HEK293T (cell line): ENCODE measurements around the gene TNFRSF21.

Source experiments
- CTCF ChIA-PET: fragments of 350-600 bp; formaldehyde crosslinking; extraction: SDS; loops from one replicate; lab custom pipeline; 2021; ENCODE audit warnings: antibody characterized with exemption, inconsistent platforms; lab: Yijun Ruan, JAX
- POLR2A ChIA-PET: fragments of 350-600 bp; formaldehyde crosslinking; extraction: SDS; loops from one replicate; lab custom pipeline; 2020; ENCODE audit warnings: antibody characterized with exemption, inconsistent platforms; lab: Yijun Ruan, JAX
- DNase-seq: peaks from one replicate; pipeline ENCODE4 v3.0.0; 2012; ENCODE audit warnings: mixed read lengths; ENCODE audit errors: extremely low spot score
- ARNT ChIP-seq: fragments of 450-650 bp; IDR thresholded peaks from 2 replicates; pipeline ENCODE4 v1.6.1; 2017; ENCODE audit warnings: mild to moderate bottlenecking
- BHLHE40 ChIP-seq: fragments of 450-650 bp; IDR thresholded peaks from 2 replicates; pipeline ENCODE4 v1.6.1; 2016; ENCODE audit warnings: mild to moderate bottlenecking, moderate library complexity, borderline replicate concordance
- CTBP1 ChIP-seq: fragments of 450-650 bp; IDR thresholded peaks from 2 replicates; pipeline ENCODE4 v1.6.1; 2016; ENCODE audit warnings: borderline replicate concordance
- ELF4 ChIP-seq: fragments of 450-650 bp; IDR thresholded peaks from 2 replicates; pipeline ENCODE4 v1.6.1; 2017; ENCODE audit warnings: antibody characterized with exemption
- FOXA1 ChIP-seq: fragments of 450-650 bp; IDR thresholded peaks from 2 replicates; pipeline ENCODE4 v1.6.1; 2016; ENCODE audit warnings: mild to moderate bottlenecking
- FOXK2 ChIP-seq: fragments of 450-650 bp; IDR thresholded peaks from 2 replicates; pipeline ENCODE4 v1.6.1; 2016; ENCODE audit warnings: mild to moderate bottlenecking
- FOXM1 ChIP-seq: fragments of 450-650 bp; IDR thresholded peaks from 2 replicates; pipeline ENCODE4 v1.6.1; 2017; ENCODE audit warnings: mild to moderate bottlenecking, borderline replicate concordance
- HDGF ChIP-seq: fragments of 450-650 bp; IDR thresholded peaks from 2 replicates; pipeline ENCODE4 v1.6.1; 2017; ENCODE audit warnings: antibody characterized with exemption, borderline replicate concordance
- L3MBTL2 ChIP-seq: fragments of 450-650 bp; conservative IDR thresholded peaks from 2 replicates; pipeline ENCODE4 v1.6.1; 2016; ENCODE audit warnings: mild to moderate bottlenecking
- LEF1 ChIP-seq: fragments of 450-650 bp; IDR thresholded peaks from 2 replicates; pipeline ENCODE4 v1.6.1; 2017; ENCODE audit warnings: mild to moderate bottlenecking, borderline replicate concordance
- NFRKB ChIP-seq: fragments of 450-650 bp; IDR thresholded peaks from 2 replicates; pipeline ENCODE4 v1.6.1; 2016; ENCODE audit warnings: mild to moderate bottlenecking, moderate library complexity
- PKNOX1 ChIP-seq: fragments of 450-650 bp; IDR thresholded peaks from 2 replicates; pipeline ENCODE4 v1.6.1; 2016
- SP1 ChIP-seq: fragments of 450-650 bp; IDR thresholded peaks from 2 replicates; pipeline ENCODE4 v1.6.1; 2017
- SUZ12 ChIP-seq: fragments of 450-650 bp; IDR thresholded peaks from 2 replicates; pipeline ENCODE4 v1.6.1; 2016; ENCODE audit warnings: mild to moderate bottlenecking
- TARDBP ChIP-seq: fragments of 450-650 bp; IDR thresholded peaks from 2 replicates; pipeline ENCODE4 v1.6.1; 2016
- ZNF384 ChIP-seq: fragments of 450-650 bp; IDR thresholded peaks from 2 replicates; pipeline ENCODE4 v1.6.1; 2016

The TNFRSF21 gene

GRCh38 chr6:47247227-47247797 lies 62.4 kb downstream of the TNFRSF21 start:
- ChIA-PET CTCF (interaction anchor here (0.6 to 0.8 kb wide), 2 partner anchors 94 to 149 kb away, joined by 4 read pairs; no protein-coding TSS in a partner anchor), POLR2A (interaction anchor here (1.3 kb wide), 1 partner anchor 61 kb away, joined by 3 read pairs; no protein-coding TSS in a partner anchor)
- no peak for DNase-seq
- no peak for TF ChIP-seq ARNT
- TF ChIP-seq FOXA1: no peak
- no peak for TF ChIP-seq ELF4
- TF ChIP-seq SP1: no peak
- no peak for TF ChIP-seq ZNF384
- no peak for TF ChIP-seq FOXM1
- TF ChIP-seq CTBP1: no peak
- no peak for TF ChIP-seq TARDBP
- no peak for TF ChIP-seq SUZ12
- no peak for TF ChIP-seq L3MBTL2
- TF ChIP-seq BHLHE40: no peak
- TF ChIP-seq FOXK2: no peak

GRCh38 chr6:47246551-47246950 lies 63.2 kb downstream of the TNFRSF21 start:
- POLR2A ChIA-PET: interaction anchor here (1.3 kb wide), 1 partner anchor 61 kb away, joined by 3 read pairs; no protein-coding TSS in a partner anchor
- CTCF ChIA-PET: no interaction called here
- no peak for TF ChIP-seq ZNF384
- no peak for TF ChIP-seq LEF1
- TF ChIP-seq ELF4: no peak
- TF ChIP-seq CTBP1: no peak
- no peak for TF ChIP-seq TARDBP
- TF ChIP-seq PKNOX1: no peak
- no peak for TF ChIP-seq NFRKB
- no peak for TF ChIP-seq L3MBTL2
- TF ChIP-seq ARNT: no peak
- TF ChIP-seq FOXK2: no peak
- TF ChIP-seq BHLHE40: no peak
- TF ChIP-seq SP1: no peak
- TF ChIP-seq SUZ12: no peak
- no peak for TF ChIP-seq FOXM1
- TF ChIP-seq HDGF: no peak
- no peak for TF ChIP-seq FOXA1
- DNase-seq: no peak

GRCh38 chr6:47245745-47246371 lies 63.8 kb downstream of the TNFRSF21 start:
- POLR2A ChIA-PET: interaction anchor here (1.3 kb wide), 1 partner anchor 62 kb away, joined by 3 read pairs; no protein-coding TSS in a partner anchor
- no peak for TF ChIP-seq LEF1
- TF ChIP-seq ZNF384: no peak
- no peak for TF ChIP-seq HDGF
- no peak for TF ChIP-seq ARNT
- no peak for TF ChIP-seq CTBP1
- no peak for TF ChIP-seq BHLHE40
- no peak for TF ChIP-seq SP1
- TF ChIP-seq SUZ12: no peak
- TF ChIP-seq FOXK2: no peak
- no peak for TF ChIP-seq L3MBTL2
- no peak for TF ChIP-seq FOXM1
- TF ChIP-seq FOXA1: no peak
- CTCF ChIA-PET: interaction anchor here (1.0 kb wide), 1 partner anchor 9 kb away, joined by 3 read pairs; no protein-coding TSS in a partner anchor
- no peak for DNase-seq

GRCh38 chr6:47242483-47243386 lies 67.0 kb downstream of the TNFRSF21 start:
- no peak for DNase-seq
- TF ChIP-seq FOXK2 (no peak), NFRKB (no peak), ZNF384 (no peak), CTBP1 (no peak), PKNOX1 (no peak), BHLHE40 (no peak), ARNT (no peak), L3MBTL2 (no peak), FOXM1 (no peak), HDGF (no peak), ELF4 (no peak)
- POLR2A ChIA-PET: interaction anchor here (0.9 to 1.0 kb wide), 2 partner anchors 67 to 145 kb away, joined by 3 to 4 read pairs; partner anchors contain the start of gene TNFRSF21
- CTCF ChIA-PET: interaction anchor here (0.7 kb wide), 1 partner anchor 9 kb away, joined by 3 read pairs; no protein-coding TSS in a partner anchor

- CTCF ChIA-PET: no interaction called here
- no peak for TF ChIP-seq SUZ12
- no peak for TF ChIP-seq NFRKB
- no peak for TF ChIP-seq ARNT
- no peak for TF ChIP-seq FOXA1
- no peak for TF ChIP-seq FOXM1
- TF ChIP-seq TARDBP: no peak
- no peak for TF ChIP-seq CTBP1
- DNase-seq: no peak
- POLR2A ChIA-PET: interaction anchor here (0.9 to 1.0 kb wide), 2 partner anchors 68 to 145 kb away, joined by 3 to 4 read pairs; partner anchors contain the start of gene TNFRSF21
Observed at GRCh38 chr6:47241742-47242482, 67.8 kb downstream of the TNFRSF21 start.
